Colonic mucosa (tissue), 4 donors: Measurements from ENCODE around the gene MARCHF11. TPM values are rescaled to one million over a fixed set of nuclear protein-coding genes. Genes with fewer than 3 reads are reported as not detected.

Source experiments
- DNase-seq: peaks from one replicate; pipeline ENCODE4 v3.0.0-alpha.2; 2020
- H3K27ac ChIP-seq: fragments of 200-600 bp; one replicate; pipeline ENCODE4 v1.8.0; 2021
- H3K27me3 ChIP-seq: fragments of 200-600 bp; one replicate; pipeline ENCODE4 v1.8.0; 2021
- H3K36me3 ChIP-seq: fragments of 200-600 bp; one replicate; pipeline ENCODE4 v1.8.0; 2021
- H3K4me1 ChIP-seq: fragments of 200-600 bp; one replicate; pipeline ENCODE4 v1.8.0; 2021; ENCODE audit warnings: mild to moderate bottlenecking
- H3K4me3 ChIP-seq: fragments of 200-600 bp; one replicate; pipeline ENCODE4 v1.8.0; 2021
- H3K9ac ChIP-seq, 2 donors: one replicate each; pipeline ENCODE4 v1.7.0; 2013; ENCODE audit warnings: control low read depth in 2 of 2, low read depth in 2 of 2, low read length in 2 of 2
- H3K9me3 ChIP-seq: fragments of 200-600 bp; one replicate; pipeline ENCODE4 v1.8.0; 2021
- intact Hi-C: fragments of 100-400 bp; cut with DNase I; formaldehyde crosslinking; loops from one replicate; pipeline ENCODE4 v1.14.1; 2022
- total RNA-seq, 2 donors: library from RNA; stranded (reverse); fragmentation: NEBNext Ultra II Directional in 1 of 2; extraction: Animal tissue kit (Norgen Biotek cat#: 25700) in 1 of 2; gene quantifications; one replicate each; pipeline ENCODE4 v1.2.1, GENCODE V29; 2021
- TF ChIP-seq, protein P1 (sequence below): fragments of 200-600 bp; IDR thresholded peaks from one replicate; pipeline ENCODE4 v1.8.0; 2022; ENCODE audit warnings: antibody characterized with exemption, mild to moderate bottlenecking
- donor health status: healthy.
- donor health status: DM: no; HTN: no; CAD: no.
- donor health status: DM: no; HTN: no; CAD: no.

The MARCHF11 gene
- total RNA-seq, 2 donors from 2014 or later: not detected

DNA sequence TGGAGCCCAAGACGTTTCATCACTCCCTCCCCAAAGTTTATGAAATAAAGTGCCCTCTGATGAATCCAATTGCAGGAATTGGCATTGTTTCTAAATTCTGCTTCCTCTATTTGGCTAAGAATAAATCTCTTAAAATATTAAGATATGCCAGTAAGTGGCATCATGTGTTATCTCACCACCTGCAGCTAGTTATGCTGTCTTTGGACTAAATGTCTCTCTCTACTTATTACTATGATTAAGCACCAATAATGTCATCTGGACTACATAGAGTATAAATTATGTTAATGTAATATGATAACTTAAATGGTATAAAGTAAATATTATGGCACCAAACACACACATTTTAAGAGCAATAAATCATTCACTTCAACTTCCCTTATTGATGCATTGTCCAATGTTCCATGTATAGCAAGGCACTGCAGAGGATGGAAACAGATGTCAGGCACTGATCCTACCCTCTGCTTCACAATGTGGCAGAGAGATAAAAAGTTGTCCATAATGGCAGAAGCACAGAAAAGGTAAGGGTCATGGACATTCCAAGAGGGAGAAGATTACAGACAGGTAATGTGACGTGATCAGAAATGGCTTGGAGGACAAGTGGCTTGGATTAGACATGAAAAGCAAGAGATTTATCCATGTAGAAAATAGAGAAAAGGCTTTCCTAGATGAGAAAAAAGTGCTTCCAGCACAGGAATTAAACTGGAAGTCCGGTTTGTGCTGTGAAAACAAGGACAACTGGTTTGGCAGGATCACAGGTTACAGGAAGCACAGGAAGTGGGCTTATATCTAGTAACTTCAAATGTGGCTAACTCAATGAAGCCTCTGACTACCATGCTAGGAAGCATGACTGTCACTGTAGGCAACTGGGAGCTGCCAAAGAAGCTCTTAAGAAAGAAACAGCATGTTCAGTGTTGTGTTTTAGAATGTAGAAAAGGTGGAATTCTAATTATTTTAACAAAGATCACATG, 26.7 kb downstream of the MARCHF11 start:
- no peaks in the 10 kb centered on the region for H3K4me1 ChIP-seq
- TF ChIP-seq, protein P1, sequence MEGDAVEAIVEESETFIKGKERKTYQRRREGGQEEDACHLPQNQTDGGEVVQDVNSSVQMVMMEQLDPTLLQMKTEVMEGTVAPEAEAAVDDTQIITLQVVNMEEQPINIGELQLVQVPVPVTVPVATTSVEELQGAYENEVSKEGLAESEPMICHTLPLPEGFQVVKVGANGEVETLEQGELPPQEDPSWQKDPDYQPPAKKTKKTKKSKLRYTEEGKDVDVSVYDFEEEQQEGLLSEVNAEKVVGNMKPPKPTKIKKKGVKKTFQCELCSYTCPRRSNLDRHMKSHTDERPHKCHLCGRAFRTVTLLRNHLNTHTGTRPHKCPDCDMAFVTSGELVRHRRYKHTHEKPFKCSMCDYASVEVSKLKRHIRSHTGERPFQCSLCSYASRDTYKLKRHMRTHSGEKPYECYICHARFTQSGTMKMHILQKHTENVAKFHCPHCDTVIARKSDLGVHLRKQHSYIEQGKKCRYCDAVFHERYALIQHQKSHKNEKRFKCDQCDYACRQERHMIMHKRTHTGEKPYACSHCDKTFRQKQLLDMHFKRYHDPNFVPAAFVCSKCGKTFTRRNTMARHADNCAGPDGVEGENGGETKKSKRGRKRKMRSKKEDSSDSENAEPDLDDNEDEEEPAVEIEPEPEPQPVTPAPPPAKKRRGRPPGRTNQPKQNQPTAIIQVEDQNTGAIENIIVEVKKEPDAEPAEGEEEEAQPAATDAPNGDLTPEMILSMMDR: no peak
- no peaks in the 10 kb centered on the region for H3K9me3 ChIP-seq
- H3K27ac ChIP-seq: no peak overlapping the region
- no peak for DNase-seq
- H3K9ac ChIP-seq: no peak overlapping the region
- intact Hi-C loops: no loop called here
- H3K4me3 ChIP-seq: no peak overlapping the region
- H3K36me3 ChIP-seq: no peaks in the 10 kb centered on the region
- no peaks in the 10 kb centered on the region for H3K27me3 ChIP-seq

DNA sequence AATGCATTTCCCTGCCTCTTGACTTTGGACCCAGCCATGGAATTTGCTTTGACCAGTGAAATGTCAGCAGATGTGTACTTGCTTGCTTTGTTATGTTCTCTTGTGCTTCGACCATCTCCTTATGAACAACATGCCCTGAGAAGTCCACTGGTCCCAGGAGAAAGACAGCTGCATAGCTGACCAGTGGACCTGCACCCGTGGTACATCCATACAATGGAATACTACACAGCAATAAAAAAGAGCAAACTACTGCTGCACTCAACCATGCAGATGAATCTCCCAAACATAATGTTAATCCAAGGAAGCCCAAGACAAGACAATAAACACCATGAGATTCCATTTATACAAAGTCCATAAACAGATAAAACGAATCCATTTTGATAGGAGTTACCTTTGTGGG, 30.0 kb downstream of the MARCHF11 start:
- Histone ChIP-seq H3K36me3 (no peaks in the 10 kb centered on the region), H3K9me3 (no peaks in the 10 kb centered on the region), H3K27ac (no peak overlapping the region), H3K4me1 (no peaks in the 10 kb centered on the region), H3K4me3 (no peak overlapping the region), H3K27me3 (no peaks in the 10 kb centered on the region), H3K9ac (no peak overlapping the region)
- intact Hi-C loops: no loop called here
- no peak for DNase-seq
- TF ChIP-seq, protein P1: no peak

DNA sequence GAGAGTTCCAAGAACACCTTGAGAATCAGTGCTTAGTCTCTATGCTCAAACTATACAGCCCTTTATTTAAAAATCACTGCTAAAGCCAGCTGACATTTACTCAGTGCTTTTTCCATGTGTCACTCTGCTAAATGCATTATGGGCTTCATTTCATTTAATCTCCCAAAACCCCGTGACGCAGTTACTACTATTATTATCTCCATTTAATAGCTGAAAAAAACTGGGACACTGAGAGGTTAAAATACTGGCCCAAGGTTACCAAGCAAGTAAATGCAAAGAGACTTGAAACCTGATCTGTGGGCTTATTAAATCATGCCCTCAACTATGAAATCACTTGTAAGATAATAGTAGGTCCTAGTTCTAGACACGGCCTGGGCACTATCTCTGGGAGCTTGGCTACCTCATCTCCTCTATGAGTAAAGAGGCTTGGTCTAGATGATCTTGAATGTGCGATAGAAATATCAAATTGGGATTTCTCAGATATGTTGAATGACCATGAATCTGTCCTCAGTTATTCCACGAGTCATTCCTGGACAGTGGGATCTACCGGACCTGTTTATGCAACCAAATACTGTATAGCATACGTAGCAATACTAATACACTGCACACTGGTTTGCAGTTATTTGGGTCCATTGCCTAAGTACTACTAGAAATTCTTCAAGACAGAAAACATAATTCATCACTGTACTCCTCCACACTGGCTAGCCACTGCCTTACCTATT, 32.3 kb downstream of the MARCHF11 start:
- TF ChIP-seq, protein P1: no peak
- no peak for DNase-seq

DNA sequence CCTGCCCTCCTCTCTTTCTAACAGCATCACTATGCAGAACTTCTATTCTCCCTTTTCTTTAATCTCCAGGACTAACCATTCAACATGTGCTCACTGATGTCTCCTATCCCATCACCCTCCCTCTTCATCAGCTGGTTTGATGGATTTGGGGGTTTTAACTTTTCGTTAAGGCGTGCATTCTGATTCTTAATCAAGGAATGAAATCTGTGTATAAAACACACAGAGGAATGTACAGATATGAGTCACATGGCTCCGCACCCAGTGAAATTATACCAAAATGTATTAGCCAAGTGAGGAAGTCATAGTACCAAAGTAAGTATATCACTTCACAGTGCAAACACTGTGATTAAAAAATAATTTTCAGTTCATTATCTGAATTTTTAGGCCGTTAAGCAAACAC, 35.2 kb downstream of the MARCHF11 start:
- Histone ChIP-seq H3K36me3 (no peaks in the 10 kb centered on the region), H3K9ac (no peak overlapping the region), H3K27ac (no peak overlapping the region), H3K27me3 (no peaks in the 10 kb centered on the region), H3K4me1 (no peaks in the 10 kb centered on the region), H3K9me3 (no peaks in the 10 kb centered on the region), H3K4me3 (no peak overlapping the region)
- TF ChIP-seq, protein P1: no peak
- no peak for DNase-seq
- intact Hi-C loops: no loop called here

More for the DNA sequence above, 32.3 kb downstream of the MARCHF11 start:
- H3K27me3 ChIP-seq: no peaks in the 10 kb centered on the region
- H3K27ac ChIP-seq: no peak overlapping the region
- H3K4me3 ChIP-seq: no peak overlapping the region
- no peak overlapping the region for H3K9ac ChIP-seq
- intact Hi-C loops: no loop called here
- no peaks in the 10 kb centered on the region for H3K36me3 ChIP-seq
- H3K9me3 ChIP-seq: no peaks in the 10 kb centered on the region
- H3K4me1 ChIP-seq: no peaks in the 10 kb centered on the region

DNA sequence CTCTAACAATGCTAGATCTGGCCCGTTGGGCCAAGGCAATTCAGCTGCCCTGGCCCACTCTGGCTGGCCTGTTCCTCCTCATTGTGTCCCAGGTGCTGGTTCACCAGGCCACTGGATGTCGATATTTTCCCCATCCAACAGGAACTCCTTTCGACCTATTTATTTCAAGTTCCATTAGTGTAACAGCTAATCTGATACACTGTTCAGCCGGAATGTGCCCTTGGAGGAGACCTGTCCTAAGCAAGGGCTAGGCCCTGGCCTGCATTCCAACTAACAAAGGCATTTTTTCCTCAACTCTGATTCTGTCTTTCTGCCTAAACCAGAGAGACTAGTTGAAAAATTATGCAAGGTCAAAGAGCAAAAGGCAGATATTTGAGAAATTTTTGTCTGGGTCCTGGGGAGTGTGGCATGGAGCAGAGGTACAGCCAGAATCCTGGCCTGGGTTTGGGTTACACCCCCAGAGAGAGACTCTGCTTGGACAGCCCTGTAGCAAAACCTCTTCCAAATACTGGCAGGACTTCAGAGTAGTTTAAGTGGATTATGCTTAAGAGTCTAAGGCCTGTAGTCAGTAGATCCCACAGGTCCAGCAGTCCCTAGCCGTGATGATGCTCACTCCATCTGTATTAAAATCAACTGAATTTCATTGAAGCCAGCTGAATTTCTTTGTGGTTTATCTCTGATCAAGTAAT, 36.1 kb downstream of the MARCHF11 start:
- Histone ChIP-seq H3K9me3 (no peaks in the 10 kb centered on the region), H3K36me3 (no peaks in the 10 kb centered on the region), H3K4me3 (no peak overlapping the region), H3K9ac (no peak overlapping the region), H3K4me1 (no peaks in the 10 kb centered on the region), H3K27ac (no peak overlapping the region), H3K27me3 (no peaks in the 10 kb centered on the region)
- intact Hi-C loops: no loop called here
- TF ChIP-seq, protein P1: no peak
- DNase-seq: no peak
